ENCODE results near the gene ZNF334.

The ZNF334 gene

DNA sequence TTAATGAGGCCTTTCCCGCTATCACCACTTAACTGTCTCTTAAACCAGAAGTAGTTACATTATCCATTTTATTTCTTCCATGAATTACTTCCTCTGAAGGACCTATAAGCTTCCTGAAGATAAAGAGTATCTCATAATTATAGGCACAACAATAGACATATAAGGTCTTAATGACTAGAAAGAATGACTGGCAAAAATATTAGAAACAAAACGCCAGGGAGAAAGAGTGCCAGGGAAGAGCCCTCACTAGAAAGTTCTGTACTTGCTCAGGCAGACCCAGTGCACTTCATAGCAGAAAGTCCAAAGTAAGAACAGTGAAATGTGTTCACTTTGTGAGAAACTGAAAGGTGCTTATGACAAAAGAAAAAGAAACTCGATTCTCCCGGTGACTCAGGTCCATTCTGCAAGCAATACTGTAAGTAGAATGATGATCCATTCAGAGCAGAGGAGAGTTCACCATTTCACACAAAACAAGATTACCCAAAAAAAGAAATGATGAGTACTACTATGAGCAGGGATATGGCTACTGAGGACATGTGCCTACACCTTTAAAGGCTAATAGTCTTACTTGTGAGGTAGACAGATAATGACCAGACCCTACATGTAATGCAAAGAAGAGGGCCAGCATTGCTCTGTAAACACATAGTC is 5.5 kb downstream of the ZNF334 start:
- peaks cover 35% of the 10 kb centered on the region for H3K9me3 ChIP-seq (ENCODE audit: insufficient read depth, low read depth, low read length)
- no peaks in the 10 kb centered on the region for H3K4me1 ChIP-seq (ENCODE audit: insufficient read depth, low read length)
- H3K9ac ChIP-seq (ENCODE audit: low read depth, low read length) = no peak overlapping the region
- no peaks in the 10 kb centered on the region for H3K27me3 ChIP-seq (ENCODE audit: insufficient read depth, low read length)
- no peak overlapping the region for H3K27ac ChIP-seq (ENCODE audit: low read length)
- peaks cover 55% of the 10 kb centered on the region for H3K36me3 ChIP-seq (ENCODE audit: insufficient read depth, low read depth, low read length)
- H3K4me3 ChIP-seq (ENCODE audit: low read length) = no peak overlapping the region

DNA sequence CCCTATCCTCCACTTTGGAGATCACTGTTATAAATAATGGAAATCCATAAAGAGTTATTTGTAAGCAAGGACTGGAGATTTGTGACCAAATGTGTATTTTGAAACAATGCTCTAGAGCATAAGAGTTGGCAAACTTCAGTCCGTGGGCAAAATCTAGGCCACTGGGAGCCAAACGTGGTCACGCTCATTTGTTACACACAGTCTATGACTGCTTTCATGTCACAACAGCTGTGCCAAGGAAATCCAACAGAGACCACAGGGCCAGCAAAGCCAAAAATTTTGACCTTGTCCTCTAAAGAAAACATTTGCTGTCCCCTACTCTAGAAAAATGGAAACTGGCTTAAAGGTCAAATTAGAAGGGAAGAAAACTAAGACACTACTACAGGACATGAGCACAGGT is 7.9 kb downstream of the ZNF334 start:
- no peaks in the 10 kb centered on the region for H3K4me1 ChIP-seq (ENCODE audit: insufficient read depth, low read length)
- no peak overlapping the region for H3K27ac ChIP-seq (ENCODE audit: low read length)
- H3K36me3 ChIP-seq (ENCODE audit: insufficient read depth, low read depth, low read length) = peaks cover 65% of the 10 kb centered on the region
- H3K9me3 ChIP-seq (ENCODE audit: insufficient read depth, low read depth, low read length) = peaks cover 59% of the 10 kb centered on the region
- no peaks in the 10 kb centered on the region for H3K27me3 ChIP-seq (ENCODE audit: insufficient read depth, low read length)
- H3K4me3 ChIP-seq (ENCODE audit: low read length) = no peak overlapping the region
- H3K9ac ChIP-seq (ENCODE audit: low read depth, low read length) = no peak overlapping the region

GRCh38 chr20:46501961-46502360 is 11.4 kb downstream of the ZNF334 start:
- H3K9me3 ChIP-seq (ENCODE audit: insufficient read depth, low read depth, low read length) = peaks cover 86% of the 10 kb centered on the region
- H3K27me3 ChIP-seq (ENCODE audit: insufficient read depth, low read length) = no peaks in the 10 kb centered on the region
- peaks cover 69% of the 10 kb centered on the region for H3K36me3 ChIP-seq (ENCODE audit: insufficient read depth, low read depth, low read length)
- peak overlapping the region; percentile 42; the same call in 1 of the 2 replicates for H3K4me3 ChIP-seq (ENCODE audit: low read length)
- H3K27ac ChIP-seq (ENCODE audit: low read length) = no peak overlapping the region
- no peaks in the 10 kb centered on the region for H3K4me1 ChIP-seq (ENCODE audit: insufficient read depth, low read length)
- H3K9ac ChIP-seq (ENCODE audit: low read depth, low read length) = no peak overlapping the region

GRCh38 chr20:46501337-46501942 is 11.9 kb downstream of the ZNF334 start:
- H3K9ac ChIP-seq (ENCODE audit: low read depth, low read length) = no peak overlapping the region
- H3K27me3 ChIP-seq (ENCODE audit: insufficient read depth, low read length) = no peaks in the 10 kb centered on the region
- H3K36me3 ChIP-seq (ENCODE audit: insufficient read depth, low read depth, low read length) = peaks cover 69% of the 10 kb centered on the region
- H3K4me3 ChIP-seq (ENCODE audit: low read length) = peak overlapping the region; percentile 42
- H3K27ac ChIP-seq (ENCODE audit: low read length) = no peak overlapping the region
- peaks cover 86% of the 10 kb centered on the region for H3K9me3 ChIP-seq (ENCODE audit: insufficient read depth, low read depth, low read length)
- no peaks in the 10 kb centered on the region for H3K4me1 ChIP-seq (ENCODE audit: insufficient read depth, low read length)

- Histone ChIP-seq H3K9ac (ENCODE audit: low read depth, low read length) (no peak overlapping the region), H3K27ac (ENCODE audit: low read length) (no peak overlapping the region), H3K4me3 (ENCODE audit: low read length) (no peak overlapping the region), H3K9me3 (ENCODE audit: insufficient read depth, low read depth, low read length) (peaks cover 15% of the 10 kb centered on the region), H3K4me1 (ENCODE audit: insufficient read depth, low read length) (no peaks in the 10 kb centered on the region), H3K27me3 (ENCODE audit: insufficient read depth, low read length) (no peaks in the 10 kb centered on the region), H3K36me3 (ENCODE audit: insufficient read depth, low read depth, low read length) (0 out of 2 replicates have a peak, but pooled peaks cover under 1% of the 10 kb centered on the region)
These were observed 19.3 kb downstream of the ZNF334 start for GRCh38 chr20:46494077-46494476.

- H3K9ac ChIP-seq (ENCODE audit: low read depth, low read length) = no peak overlapping the region
- no peaks in the 10 kb centered on the region for H3K27me3 ChIP-seq (ENCODE audit: insufficient read depth, low read length)
- H3K9me3 ChIP-seq (ENCODE audit: insufficient read depth, low read depth, low read length) = no peaks in the 10 kb centered on the region
- no peak overlapping the region for H3K27ac ChIP-seq (ENCODE audit: low read length)
- no peak overlapping the region for H3K4me3 ChIP-seq (ENCODE audit: low read length)
- no peaks in the 10 kb centered on the region for H3K4me1 ChIP-seq (ENCODE audit: insufficient read depth, low read length)
- H3K36me3 ChIP-seq (ENCODE audit: insufficient read depth, low read depth, low read length) = no peaks in the 10 kb centered on the region
These were observed 22.0 kb downstream of the ZNF334 start for GRCh38 chr20:46491354-46491753.

- H3K36me3 ChIP-seq (ENCODE audit: insufficient read depth, low read depth, low read length) = no peaks in the 10 kb centered on the region
- H3K27ac ChIP-seq (ENCODE audit: low read length) = no peak overlapping the region
- peaks cover 6% of the 10 kb centered on the region; the same call in 1 of the 2 replicates for H3K4me1 ChIP-seq (ENCODE audit: insufficient read depth, low read length)
- H3K9ac ChIP-seq (ENCODE audit: low read depth, low read length) = no peak overlapping the region
- no peaks in the 10 kb centered on the region for H3K9me3 ChIP-seq (ENCODE audit: insufficient read depth, low read depth, low read length)
- H3K27me3 ChIP-seq (ENCODE audit: insufficient read depth, low read length) = no peaks in the 10 kb centered on the region
- no peak overlapping the region for H3K4me3 ChIP-seq (ENCODE audit: low read length)
These were observed 24.9 kb downstream of the ZNF334 start for GRCh38 chr20:46488451-46488850.

DNA sequence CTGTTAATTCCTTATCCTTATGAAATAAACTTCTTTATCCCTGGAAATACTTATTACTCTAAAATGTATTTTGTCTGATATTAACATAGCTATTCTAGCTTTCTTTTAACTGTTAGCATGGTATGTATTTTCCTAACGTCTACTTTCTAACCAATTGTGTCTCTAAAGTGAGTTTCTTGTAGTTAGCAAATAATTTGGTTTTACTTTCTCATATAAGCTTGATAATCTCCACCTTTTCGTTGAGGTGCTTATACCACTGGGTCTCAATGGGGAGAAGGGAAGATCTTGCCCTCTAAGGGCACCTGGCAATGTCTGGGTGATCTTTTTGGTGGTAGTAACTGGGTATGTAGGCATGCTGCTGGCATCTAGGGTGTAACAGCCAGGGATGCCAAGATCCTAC is 25.7 kb downstream of the ZNF334 start:
- H3K9me3 ChIP-seq (ENCODE audit: insufficient read depth, low read depth, low read length) = no peaks in the 10 kb centered on the region
- no peak overlapping the region for H3K4me3 ChIP-seq (ENCODE audit: low read length)
- H3K9ac ChIP-seq (ENCODE audit: low read depth, low read length) = no peak overlapping the region
- H3K4me1 ChIP-seq (ENCODE audit: insufficient read depth, low read length) = peaks cover 6% of the 10 kb centered on the region; the same call in 1 of the 2 replicates
- no peaks in the 10 kb centered on the region for H3K36me3 ChIP-seq (ENCODE audit: insufficient read depth, low read depth, low read length)
- H3K27me3 ChIP-seq (ENCODE audit: insufficient read depth, low read length) = no peaks in the 10 kb centered on the region
- H3K27ac ChIP-seq (ENCODE audit: low read length) = no peak overlapping the region

GRCh38 chr20:46485431-46485830 is 27.9 kb downstream of the ZNF334 start:
- Histone ChIP-seq H3K27me3 (ENCODE audit: insufficient read depth, low read length) (no peaks in the 10 kb centered on the region), H3K27ac (ENCODE audit: low read length) (no peak overlapping the region), H3K9me3 (ENCODE audit: insufficient read depth, low read depth, low read length) (no peaks in the 10 kb centered on the region), H3K4me1 (ENCODE audit: insufficient read depth, low read length) (peaks cover 6% of the 10 kb centered on the region; the same call in 1 of the 2 replicates), H3K9ac (ENCODE audit: low read depth, low read length) (no peak overlapping the region), H3K4me3 (ENCODE audit: low read length) (no peak overlapping the region), H3K36me3 (ENCODE audit: insufficient read depth, low read depth, low read length) (no peaks in the 10 kb centered on the region)

DNA sequence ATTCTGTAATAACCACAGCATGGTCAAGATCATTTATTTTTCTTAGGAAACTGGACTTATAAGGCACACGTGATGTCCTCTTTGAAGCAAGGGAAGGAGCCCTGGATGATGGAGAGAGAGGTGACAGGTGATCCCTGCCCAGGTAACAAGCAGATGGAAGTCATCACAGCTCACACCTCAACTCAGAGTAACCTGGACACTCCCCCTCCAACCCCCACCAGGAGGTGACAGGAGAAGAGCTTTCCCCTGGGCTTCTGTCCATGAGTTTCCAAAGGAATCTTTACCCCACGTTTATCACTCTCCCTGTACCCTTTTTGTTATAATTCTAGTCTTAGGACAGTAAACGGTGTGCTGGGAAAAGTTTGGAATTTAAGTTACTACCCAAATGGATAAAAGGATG is 28.4 kb downstream of the ZNF334 start:
- Histone ChIP-seq H3K36me3 (ENCODE audit: insufficient read depth, low read depth, low read length) (no peaks in the 10 kb centered on the region), H3K4me1 (ENCODE audit: insufficient read depth, low read length) (peaks cover 8% of the 10 kb centered on the region; the same call in 1 of the 2 replicates), H3K9ac (ENCODE audit: low read depth, low read length) (no peak overlapping the region), H3K27me3 (ENCODE audit: insufficient read depth, low read length) (no peaks in the 10 kb centered on the region), H3K9me3 (ENCODE audit: insufficient read depth, low read depth, low read length) (no peaks in the 10 kb centered on the region), H3K27ac (ENCODE audit: low read length) (no peak overlapping the region), H3K4me3 (ENCODE audit: low read length) (no peak overlapping the region)

DNA sequence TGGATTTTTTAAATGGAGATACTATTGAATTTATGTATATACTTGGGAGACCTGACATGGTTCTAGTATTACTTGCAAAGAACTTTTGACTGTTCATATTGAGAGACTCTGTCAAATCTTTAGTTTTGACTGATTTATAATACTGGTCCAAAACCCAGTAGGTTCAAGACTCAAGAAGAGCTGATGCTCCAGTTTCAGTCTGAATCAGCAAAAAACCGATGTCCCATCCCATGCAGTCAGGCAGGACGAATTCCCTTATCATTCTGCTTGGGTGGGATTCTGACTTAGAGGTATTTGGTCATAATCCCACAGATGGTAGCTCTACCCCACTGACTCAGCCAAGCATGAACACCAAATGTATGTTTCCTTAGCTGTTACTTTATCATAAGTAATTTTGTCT is 29.5 kb downstream of the ZNF334 start:
- no peaks in the 10 kb centered on the region for H3K9me3 ChIP-seq (ENCODE audit: insufficient read depth, low read depth, low read length)
- peaks cover 17% of the 10 kb centered on the region; the same call in 1 of the 2 replicates for H3K4me1 ChIP-seq (ENCODE audit: insufficient read depth, low read length)
- no peaks in the 10 kb centered on the region for H3K36me3 ChIP-seq (ENCODE audit: insufficient read depth, low read depth, low read length)
- no peak overlapping the region for H3K9ac ChIP-seq (ENCODE audit: low read depth, low read length)
- no peak overlapping the region for H3K27ac ChIP-seq (ENCODE audit: low read length)
- no peaks in the 10 kb centered on the region for H3K27me3 ChIP-seq (ENCODE audit: insufficient read depth, low read length)
- no peak overlapping the region for H3K4me3 ChIP-seq (ENCODE audit: low read length)

DNA sequence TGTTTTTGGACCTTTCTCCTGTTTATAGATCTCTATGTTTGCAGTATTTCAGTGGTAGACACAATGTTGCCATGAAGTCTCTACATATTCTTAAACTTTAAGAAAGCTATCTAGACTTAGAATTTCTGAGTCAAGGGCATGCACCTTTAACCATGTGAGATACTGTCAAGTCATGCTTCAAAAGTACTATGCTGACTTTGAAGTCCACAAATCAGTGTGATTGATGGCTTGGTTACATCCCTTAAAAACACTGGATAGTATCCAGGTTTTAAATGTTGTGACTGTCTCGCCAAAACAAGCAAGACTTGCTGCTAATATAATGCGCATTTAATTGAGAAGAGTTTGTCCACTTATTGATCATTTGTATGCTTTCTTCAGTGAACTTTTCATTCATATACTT is 30.5 kb downstream of the ZNF334 start:
- no peak overlapping the region for H3K4me3 ChIP-seq (ENCODE audit: low read length)

More for the DNA sequence above, 30.5 kb downstream of the ZNF334 start:
- Histone ChIP-seq H3K27me3 (ENCODE audit: insufficient read depth, low read length) (no peaks in the 10 kb centered on the region), H3K4me1 (ENCODE audit: insufficient read depth, low read length) (peaks cover 25% of the 10 kb centered on the region; the same call in 1 of the 2 replicates), H3K36me3 (ENCODE audit: insufficient read depth, low read depth, low read length) (no peaks in the 10 kb centered on the region), H3K9ac (ENCODE audit: low read depth, low read length) (no peak overlapping the region), H3K9me3 (ENCODE audit: insufficient read depth, low read depth, low read length) (no peaks in the 10 kb centered on the region), H3K27ac (ENCODE audit: low read length) (no peak overlapping the region)
